Measurements from ENCODE around the gene CSF3R.
"Not testable (repeated sequence)": the region's sequence is repeated elsewhere in the genome, so short reads cannot be mapped to it uniquely, and the experiment has no call there.

CSF3R gene

DNA sequence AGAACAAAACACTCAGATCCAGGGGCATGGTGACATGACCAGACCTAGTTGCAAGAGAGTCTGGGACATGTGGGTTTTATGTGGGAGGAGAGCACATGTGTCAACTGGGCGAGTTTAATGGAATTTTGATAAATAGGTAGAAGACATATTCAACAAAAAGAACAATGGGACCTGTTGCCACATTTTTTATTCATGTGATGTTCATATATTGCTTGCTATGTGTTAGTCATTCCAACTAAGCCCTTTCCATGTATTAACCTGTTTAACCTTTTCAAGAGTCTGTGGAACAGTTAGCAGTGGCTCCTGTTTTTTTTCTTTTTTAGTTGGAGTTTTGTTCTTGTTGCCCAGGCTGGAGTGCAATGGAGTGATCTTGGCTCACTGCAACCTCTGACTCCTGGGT, 30.1 kb upstream of the CSF3R start:
- FAIRE-seq, result no peak

DNA sequence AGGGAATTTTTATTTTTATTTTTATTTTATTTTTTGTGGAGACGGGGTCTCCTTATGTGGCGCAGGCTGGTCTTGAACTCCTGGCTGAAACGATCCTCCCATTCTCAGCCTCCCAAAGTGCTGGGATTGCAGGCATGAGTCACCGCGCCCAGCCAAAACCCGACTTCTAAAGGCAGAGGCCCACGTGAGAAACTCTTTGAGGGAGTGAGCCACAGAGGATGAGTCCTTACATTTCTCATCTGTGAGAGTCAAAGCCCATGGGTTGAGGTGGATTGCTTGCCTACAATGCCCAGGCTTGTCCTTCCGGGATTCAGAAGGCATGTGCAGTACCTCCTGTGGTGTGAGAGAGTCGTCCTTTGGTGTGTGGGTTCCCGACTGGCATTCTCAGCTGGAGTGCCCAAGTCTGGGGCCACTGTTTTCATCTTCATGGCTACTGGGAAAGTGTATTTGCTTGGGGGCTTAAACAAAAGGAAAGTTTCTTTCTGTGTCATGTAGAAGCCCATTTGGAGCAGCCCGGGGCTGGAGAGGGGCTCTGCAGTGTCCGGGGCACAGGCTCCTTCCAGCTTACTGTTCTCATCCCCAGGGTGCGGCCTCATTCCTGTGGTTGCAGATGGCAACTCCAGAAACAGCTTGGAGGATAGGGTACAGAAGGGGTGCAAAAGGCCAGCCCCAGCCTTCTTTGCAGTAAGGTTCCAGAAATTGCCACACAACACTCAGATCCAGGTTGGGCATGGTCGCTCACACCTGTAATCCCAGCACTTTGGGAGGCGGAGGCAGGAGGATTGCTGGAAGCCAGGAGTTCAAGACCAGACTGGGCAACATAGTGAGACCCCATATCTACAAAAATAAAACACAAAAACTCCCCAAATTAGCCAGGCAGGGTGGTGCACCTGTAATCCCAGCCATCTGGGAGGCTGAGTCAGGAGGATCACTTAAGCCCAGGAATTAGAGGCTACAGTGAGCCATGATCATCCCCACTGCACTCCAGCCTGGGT, 29.4 kb upstream of the CSF3R start:
- FAIRE-seq, result no peak

DNA sequence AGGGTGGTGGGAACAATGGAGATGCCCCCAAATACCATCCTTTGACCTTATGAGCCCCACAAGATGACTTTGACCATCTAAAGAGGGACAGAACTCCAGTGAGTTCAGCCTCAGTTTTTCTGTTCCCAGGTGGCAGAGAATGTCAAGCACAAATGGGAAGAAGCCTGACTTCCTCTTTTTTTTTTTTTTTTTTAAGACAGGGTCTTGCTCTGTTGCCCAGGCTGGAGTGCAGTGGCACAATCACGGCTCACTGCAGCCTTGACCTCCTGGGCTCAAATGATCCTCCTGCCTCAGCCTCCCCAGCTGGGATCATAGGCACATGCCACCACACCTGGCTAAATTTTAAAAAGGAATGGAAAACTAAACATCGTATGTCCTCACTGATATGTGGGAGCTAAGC, 28.5 kb upstream of the CSF3R start:
- FAIRE-seq, result not testable (repeated sequence)

DNA sequence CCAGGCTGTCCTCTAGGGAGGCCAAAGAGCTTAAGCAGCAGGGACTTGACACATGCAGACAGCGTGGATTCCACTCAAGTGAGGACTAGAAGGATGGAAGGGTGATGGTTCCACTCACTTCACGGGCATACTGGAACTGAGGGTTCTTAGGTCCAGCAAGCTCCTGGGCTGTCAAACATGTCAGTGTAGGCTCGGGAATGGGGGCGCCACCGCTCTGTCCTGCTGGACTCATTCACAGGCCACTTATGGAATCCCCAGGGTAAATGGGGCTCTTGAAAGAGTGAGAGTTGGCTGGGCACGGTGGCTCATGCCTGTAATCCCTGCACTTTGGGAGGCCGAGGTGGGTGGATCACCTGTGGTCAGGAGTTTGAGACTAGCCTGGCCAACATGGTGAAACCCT, 27.7 kb upstream of the CSF3R start:
- no peak for FAIRE-seq

DNA sequence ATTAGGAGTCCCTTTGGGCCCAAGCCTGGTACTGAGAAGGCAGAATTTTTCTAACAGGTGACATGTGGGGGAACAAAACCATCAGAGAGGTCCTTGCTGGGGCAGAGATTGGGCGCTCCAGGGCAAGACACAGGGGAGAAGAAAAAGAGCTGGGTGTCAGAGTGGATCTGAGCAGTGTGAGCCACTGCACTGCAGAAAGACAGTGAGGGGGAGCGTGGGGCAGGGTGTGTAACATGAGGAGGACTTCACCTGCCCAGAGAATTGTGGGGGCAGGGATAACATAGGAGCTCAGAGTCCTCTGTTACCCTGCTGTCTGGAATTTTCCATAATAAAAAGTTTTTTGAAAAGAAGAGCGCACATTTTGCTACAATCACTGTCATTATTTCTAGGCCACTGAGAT, 25.5 kb upstream of the CSF3R start:
- no peak for FAIRE-seq

DNA sequence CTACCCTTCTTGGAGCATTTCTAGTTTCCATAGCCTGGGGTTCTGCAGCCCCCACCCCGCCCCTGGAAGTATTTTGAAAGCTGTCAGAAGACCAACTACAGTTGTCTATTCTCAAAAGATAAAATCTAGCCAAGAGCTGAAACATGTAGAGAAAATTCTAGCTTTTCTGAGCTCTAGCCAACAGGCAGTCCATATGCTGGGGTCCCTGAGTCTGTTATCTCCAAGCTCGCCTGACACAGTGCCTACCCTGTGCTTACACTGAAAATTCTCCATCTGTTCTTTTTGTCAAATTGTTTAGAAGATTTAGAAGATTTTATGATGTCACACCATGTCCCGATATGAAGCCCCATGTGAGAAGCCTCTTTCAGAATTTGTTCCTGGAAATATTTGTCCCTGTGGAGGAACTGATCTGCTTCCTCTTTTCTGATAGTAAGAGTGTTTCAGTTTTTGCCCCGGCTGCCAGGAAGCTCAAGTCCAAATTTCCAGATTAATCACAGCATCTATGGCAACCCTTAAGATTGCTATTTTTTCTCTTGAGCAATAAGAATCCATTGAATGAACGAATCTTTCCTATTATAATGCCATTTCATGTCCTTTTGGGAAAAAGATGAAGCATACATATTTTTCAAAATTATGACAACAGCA, 23.7 kb upstream of the CSF3R start:
- FAIRE-seq, result no peak

DNA sequence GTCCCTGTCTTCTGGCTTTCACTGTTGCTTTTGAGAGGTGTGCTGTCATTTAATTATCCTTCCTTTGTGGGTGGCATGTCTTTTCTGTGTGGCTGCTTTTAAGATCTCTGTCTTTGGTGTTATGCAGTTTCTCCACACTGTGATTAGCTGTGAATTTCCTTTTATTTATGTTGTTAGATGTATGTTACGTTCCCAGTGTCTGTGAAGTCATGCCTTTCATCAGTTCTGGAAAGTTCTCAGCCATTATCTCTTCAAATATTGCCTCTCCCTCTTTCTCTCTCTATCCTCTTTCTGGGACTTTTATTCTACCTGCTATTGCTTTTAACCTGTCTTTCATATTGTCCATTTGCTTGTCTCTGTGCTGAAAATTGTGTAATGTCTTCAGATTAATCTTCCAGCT, 21.0 kb upstream of the CSF3R start:
- no peak for FAIRE-seq

DNA sequence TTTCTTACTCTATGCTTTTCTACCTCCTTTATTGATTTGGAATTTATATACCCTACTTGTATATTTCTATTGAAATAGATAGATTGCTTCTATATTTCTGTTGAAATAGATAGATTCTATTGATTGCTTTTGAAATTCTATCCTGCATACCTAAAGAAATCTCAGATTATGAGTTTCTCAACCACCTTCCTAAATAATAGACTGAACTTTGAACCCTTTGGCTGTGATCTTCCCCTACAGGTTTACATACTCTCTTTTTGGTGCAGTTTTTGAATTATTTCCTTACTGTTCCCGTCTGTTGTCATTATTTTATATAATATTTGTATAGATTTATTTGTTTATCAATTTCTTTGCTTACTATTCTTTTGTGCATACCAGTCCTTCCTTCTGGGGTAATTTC, 20.4 kb upstream of the CSF3R start:
- no peak for FAIRE-seq

DNA sequence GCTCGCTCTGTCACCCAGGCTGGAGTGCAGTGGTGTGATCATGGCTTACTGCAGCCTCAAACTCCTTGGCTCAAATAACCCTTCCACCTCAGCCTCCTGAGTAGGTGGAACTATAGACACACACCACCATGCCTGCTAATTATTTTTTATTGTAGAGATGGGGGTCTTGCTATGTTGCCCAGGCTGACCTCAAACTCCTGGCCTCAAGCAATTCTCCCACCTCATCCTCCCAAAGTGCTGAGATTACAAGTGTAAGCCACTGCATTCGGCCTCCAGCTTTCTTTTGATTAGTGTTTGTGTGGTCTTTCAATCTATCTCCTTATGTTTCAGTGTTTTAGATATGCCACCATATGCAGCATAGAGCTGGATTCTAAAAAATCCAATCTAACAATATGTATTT, 19.9 kb upstream of the CSF3R start:
- FAIRE-seq, result no peak

DNA sequence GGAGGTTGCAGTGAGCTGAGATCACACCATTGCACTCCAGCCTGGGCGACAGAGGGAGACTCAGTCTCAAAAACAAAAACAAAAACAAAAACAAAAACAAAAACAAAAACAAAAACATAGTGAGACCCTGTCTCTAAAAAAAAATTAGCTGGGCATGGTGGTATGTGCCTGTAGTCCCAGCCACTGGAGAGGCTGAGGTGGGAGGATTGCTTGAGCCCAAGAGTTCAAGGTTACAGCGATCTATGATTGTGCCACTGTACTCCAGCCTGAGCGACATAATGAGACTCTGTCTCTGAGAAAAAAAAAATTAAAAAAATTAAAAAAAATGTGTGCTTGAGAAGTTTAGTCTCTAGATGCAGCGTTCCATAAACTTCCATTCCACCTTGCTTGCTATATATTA, 19.2 kb upstream of the CSF3R start:
- not testable (repeated sequence) for FAIRE-seq

DNA sequence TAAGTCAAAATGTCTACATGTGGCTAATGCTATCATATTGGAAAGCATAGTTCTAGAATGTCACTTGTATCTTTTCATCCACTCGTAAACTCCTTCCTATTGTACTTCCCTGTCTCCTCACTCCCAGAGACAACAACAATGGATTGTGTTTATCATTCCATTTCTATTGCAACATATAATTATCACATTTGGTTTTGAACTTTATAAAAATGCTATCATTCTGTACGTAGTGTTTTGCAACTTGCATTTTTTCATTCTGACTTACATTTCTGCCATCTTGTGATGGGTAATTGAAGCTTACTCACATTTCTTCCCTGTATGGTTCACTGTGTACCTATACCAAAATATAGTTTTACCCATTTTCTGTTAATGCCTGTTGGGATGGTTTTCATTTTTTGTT, 14.5 kb upstream of the CSF3R start:
- FAIRE-seq, result no peak

DNA sequence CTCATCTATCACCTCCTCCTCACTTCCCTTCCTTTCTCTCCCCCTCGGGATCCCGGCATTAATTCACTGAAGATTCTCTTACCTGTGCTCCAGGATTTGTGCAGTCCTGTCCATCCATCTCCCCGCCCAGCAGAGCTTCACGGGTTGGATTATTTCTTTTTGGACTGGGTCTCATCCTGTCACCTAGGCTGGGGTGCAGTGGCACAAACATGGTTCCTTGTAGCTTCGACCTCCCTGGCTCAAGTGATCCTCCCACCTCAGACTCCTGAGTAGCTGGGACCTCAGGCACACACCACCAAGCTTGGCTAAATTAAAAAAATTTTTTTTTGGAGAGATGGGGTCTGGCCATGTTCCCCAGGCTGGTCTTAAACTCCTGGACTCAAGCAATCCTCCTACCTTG, 12.3 kb upstream of the CSF3R start:
- FAIRE-seq, result no peak

DNA sequence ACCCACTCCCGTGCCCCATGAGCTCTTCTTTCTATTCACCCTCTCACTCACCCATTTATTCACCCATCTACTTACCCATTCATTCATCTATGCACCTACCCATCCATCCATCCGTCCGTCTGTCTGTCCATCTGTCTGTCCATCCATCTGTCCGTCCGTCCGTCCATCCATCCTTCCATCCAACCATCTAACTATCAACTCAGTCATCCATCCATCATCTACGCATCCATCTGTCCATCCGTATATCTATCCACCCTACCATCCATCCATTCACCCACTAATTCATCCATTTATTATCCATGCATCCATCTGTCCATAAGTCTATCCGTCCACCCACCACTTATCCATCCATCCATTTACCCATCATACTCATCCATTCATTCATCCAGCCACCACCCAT, 10.8 kb upstream of the CSF3R start:
- FAIRE-seq, result no peak

DNA sequence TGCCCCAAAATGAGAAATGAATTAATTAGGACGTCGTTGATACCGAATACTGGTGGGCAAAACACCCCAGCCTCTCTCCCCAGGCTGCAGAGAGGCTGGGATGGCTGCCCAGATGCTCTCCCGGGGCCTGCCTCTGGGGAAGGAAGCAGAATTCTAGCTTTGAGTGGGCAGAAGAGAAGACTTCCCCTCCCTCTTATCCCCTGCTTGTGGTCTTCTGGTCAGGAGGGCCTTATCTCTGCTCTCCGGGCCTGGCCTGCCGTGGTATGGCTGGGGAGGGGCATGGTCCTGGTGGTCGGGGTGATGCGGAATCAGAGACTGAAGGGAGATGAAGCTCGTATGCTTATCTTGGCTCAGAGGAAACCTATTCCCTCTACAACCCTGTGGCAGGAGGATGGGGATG, 9.8 kb upstream of the CSF3R start:
- FAIRE-seq, result no peak

DNA sequence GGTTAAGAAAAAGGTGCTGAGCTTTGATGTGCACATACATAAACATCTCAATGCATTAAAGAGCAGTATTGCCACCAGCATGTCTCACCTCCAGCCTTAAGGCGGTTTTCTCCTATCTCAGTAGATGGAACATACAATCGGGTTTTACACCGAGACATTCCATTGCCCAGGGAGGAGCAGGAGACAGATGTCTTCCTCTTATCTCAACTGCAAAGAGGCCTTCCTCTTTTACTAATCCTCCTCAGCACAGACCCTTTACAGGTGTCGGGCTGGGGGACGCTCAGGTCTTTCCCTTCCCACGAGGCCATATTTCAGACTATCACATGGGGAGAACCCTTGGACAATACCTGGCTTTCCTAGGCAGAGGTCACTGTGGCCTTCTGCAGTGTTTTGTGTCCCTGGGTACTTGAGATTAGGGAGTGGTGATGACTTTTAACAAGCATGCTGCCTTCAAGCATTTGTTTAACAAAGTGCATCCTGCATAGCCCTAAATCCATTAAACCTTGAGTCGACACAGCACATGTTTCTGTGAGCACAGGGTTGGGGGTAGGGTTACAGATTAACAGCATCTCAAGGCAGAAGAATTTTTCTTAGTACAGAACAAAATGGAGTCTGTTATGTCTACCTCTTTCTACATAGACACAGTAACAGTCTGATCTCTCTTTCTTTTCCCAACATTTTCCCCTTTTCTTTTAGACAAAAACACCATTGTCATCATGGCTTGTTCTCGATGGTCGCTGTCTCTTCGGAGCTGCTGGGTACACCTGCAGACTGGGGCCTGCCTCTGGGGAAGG, 6.7 kb upstream of the CSF3R start:
- FAIRE-seq, result not testable (repeated sequence)

DNA sequence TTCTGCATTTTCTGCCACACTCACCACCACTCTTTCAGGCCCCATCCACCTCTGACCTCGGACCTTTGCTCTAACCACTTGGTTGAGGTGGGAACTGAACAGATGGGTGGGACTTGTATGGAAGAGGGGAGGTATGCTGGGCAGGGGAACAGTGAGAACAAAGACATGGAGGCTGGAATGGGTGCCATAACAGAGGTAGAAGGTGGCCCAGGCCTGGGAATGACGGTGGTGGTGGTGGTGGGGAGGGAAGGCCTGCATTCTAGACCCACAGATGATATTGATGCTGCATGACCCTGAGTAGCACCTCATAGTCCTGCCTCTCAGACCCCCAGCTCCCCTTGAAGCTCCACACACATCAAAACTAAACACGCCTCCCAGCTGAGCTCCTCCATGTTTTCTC, 5.2 kb upstream of the CSF3R start:
- no peak for FAIRE-seq

DNA sequence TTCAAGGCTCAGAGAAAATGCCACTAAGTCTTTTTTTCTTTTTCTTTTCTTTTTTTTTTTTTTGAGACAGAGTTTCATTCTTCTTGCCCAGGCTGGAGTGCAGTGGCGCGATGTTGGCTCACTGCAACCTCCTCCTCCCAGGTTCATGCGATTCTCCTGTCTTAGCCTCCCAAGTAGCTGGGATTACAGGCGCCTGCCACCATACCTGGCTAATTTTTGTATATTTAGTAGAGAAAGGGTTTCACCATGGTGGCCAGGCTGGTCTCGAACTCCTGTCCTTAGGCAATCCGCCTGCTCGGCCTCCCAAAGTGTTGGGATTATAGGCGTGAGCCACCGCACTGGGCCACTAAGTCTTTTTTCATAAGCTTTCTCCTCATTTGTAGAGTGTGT, 4.6 kb upstream of the CSF3R start:
- FAIRE-seq, result not testable (repeated sequence)

DNA sequence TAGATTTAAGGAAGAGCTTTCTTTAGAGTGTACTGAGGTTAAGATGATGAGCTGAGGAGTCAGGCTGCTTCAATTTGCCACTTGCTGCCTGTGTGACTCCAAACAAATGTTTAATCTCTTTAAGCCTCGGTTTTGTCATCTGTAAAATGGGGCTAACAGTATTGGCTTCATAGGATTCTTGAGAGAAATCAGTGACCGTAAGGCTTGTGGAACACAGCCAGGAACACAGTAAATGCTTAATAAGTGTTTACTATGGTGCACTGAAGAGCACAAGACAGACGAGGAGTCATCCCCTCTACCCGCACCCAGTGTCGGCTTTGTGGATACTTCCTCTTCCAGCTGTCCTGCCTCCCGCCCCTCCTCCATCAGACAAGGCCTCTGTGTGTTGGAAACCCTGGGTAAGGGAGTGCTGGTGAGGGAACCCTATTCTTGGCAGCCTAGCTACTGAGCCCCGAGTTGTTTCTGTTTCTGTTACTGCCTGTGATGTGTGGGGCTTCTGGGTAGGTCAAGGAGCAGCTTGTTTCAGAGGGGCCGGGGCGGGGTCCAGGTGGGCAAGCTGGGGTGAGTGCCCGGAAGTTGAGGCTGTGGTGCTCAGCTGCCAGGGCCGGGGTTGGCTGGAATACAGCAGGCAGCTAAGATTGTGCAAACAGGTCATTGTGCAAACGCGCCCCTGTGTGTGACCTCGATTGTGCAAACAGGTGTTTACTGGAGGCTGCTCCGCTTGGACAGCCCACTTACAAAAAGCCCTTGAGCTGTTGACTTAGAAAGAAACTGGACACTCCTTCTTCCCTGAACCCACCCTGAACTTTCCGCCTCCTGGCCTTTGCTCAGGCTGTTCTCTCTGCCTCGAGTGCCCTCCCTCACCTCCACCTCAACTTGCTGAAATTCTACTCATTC, 4.0 kb upstream of the CSF3R start:
- FAIRE-seq, result no peak

DNA sequence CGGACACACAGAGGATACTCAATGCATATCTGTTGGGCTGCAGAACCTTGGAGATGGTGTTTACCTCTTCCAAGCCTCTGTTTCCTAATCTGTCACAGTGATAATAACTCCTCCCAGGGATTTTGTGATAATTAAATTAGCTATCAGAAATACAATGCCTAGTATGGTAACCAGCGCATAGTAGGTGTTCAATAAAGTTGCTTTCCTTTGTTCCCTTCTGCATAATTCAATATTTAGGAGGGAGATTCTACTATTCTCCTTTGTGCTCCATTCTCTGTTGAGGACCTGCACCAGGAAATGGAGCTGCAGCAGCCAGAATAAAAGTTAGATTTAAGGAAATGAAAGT, 3.4 kb upstream of the CSF3R start:
- FAIRE-seq, result no peak

DNA sequence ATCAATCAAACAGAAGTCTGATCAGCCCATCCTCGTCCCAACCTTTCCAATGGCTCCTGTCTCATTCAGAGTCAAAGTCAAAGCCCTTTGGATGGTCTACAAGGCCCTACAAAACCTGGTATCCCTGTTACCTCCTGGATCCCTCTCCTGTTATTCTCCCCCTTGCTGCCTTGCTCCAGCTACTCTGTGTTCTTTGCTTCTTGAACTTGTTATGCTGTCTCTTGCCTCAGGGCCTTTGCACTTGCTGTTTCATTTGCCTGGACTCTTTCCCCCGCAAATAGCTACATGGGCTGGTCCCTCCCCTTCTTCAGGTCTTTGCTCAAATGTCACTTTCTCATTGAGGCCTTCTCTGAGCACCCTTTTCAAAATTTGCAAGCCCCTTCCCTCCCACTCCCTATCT, 1.4 kb upstream of the CSF3R start:
- no peak for FAIRE-seq

DNA sequence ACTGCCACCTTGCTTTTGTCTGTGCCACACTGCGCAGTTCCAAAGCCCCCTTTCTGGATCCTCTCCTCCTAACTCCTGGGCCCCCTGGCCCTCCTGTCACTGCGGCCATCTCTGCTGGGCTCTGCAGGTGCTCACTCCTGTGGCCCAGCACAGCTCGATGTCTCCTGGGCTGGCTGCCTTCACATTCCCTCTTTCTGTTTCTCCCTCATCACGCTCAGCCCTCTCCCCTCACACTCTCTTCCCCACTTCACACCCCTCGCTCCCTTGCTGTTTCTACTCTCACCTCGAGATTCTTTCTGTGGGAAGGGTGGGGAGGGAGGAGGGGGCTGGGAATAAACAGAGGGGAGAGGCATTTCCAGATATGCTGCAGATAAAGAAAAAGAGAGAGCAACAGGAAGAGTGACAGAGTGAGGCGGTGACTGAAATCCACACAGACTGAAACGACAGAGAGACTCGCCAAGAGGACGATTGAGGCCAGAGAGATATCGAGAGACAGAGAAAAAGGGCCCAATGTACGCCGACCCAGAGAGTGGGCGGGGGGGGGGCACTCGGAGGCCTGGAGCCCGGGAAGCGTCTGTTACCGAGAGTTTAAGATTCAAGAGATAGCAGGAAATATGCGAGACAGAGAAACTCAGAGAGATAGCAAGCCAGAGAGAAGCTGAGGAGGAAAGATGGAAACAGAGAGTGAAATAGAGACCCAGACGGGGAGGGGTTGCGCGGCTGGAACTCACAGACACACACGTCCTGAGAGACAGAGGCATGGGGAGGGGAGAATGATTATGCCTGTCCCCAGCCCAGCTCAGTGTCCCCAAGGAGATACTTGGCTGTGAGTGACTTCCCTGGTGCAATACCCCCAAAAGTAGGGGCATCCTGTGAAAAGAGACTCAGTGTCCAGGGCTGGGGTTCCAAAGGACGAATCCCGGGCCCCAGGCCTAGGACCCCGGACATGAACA, 666 bp downstream of the CSF3R start:
- FAIRE-seq, result no peak

Measured in G401.6 (cell line).